GM04504 (cell line): Measurements from ENCODE around the gene GBP1.
"Not testable (repeated sequence)": the region's sequence is repeated elsewhere in the genome, so short reads cannot be mapped to it uniquely, and the experiment has no call there.

Experiments
- DNase-seq: peaks from one replicate; pipeline ENCODE4 v3.0.0-alpha.2; 2012; ENCODE audit warnings: low read depth

GBP1 gene

GRCh38 chr1:89065079-89065868 is at the start of gene GBP1:
TSS of gene GBP1 (minus strand) at chr1:89065208. CDS start at chr1:89063234, 1,974 bp downstream.
- DNase-seq, result peak; percentile 64

- DNase-seq, result no peak
Measured at GRCh38 chr1:89114662-89115061, 49.7 kb upstream of the GBP1 start.

GRCh38 chr1:89112871-89113613 is 48.0 kb upstream of the GBP1 start:
- no peak for DNase-seq

GRCh38 chr1:89104687-89105086 is 39.7 kb upstream of the GBP1 start:
- DNase-seq, result no peak

- DNase-seq, result no peak
Measured at GRCh38 chr1:89104147-89104546, 39.1 kb upstream of the GBP1 start.

- DNase-seq, result no peak
Measured at GRCh38 chr1:89102021-89102420, 37.0 kb upstream of the GBP1 start.

- no peak for DNase-seq
Measured at GRCh38 chr1:89100412-89100811, 35.4 kb upstream of the GBP1 start.

- no peak for DNase-seq
Measured at GRCh38 chr1:89098857-89099256, 33.8 kb upstream of the GBP1 start.

GRCh38 chr1:89095737-89096136 is 30.7 kb upstream of the GBP1 start:
- no peak for DNase-seq

GRCh38 chr1:89089962-89090361 is 25.0 kb upstream of the GBP1 start:
- DNase-seq, result no peak

- DNase-seq, result no peak
Measured at GRCh38 chr1:89088572-89088971, 23.6 kb upstream of the GBP1 start.

- DNase-seq, result no peak
Measured at GRCh38 chr1:89087241-89087640, 22.2 kb upstream of the GBP1 start.

GRCh38 chr1:89085781-89086180 is 20.8 kb upstream of the GBP1 start:
- DNase-seq, result no peak

GRCh38 chr1:89081005-89081404 is 16.0 kb upstream of the GBP1 start:
- no peak for DNase-seq

GRCh38 chr1:89080068-89080467 is 15.1 kb upstream of the GBP1 start:
- DNase-seq, result not testable (repeated sequence)

GRCh38 chr1:89072466-89073065 is 7.6 kb upstream of the GBP1 start:
- not testable (repeated sequence) for DNase-seq

- DNase-seq, result no peak
Measured at GRCh38 chr1:89070509-89070908, 5.5 kb upstream of the GBP1 start.

- DNase-seq, result no peak
Measured at GRCh38 chr1:89069951-89070350, 4.9 kb upstream of the GBP1 start.

GRCh38 chr1:89068291-89068690 is 3.3 kb upstream of the GBP1 start:
- peak; percentile 71 for DNase-seq

- no peak for DNase-seq
Measured at GRCh38 chr1:89064632-89065031, 376 bp downstream of the GBP1 start.

- DNase-seq, result no peak
Measured at GRCh38 chr1:89063094-89063493, 1.9 kb downstream of the GBP1 start.

- DNase-seq, result no peak
Measured at GRCh38 chr1:89060091-89060490, 4.9 kb downstream of the GBP1 start.

- no peak for DNase-seq
Measured at GRCh38 chr1:89051955-89052312, 13.1 kb downstream of the GBP1 start.
